HUES48 (cell line): ENCODE data around the gene DTX3.
"Not testable (repeated sequence)": the region's sequence is repeated elsewhere in the genome, so short reads cannot be mapped to it uniquely, and the experiment has no call there.

Experiments used
- H3K27ac ChIP-seq: one replicate; pipeline ENCODE4 v1.7.0; 2013; ENCODE audit warnings: low read depth, low read length, inconsistent platforms
- H3K27me3 ChIP-seq: 2 replicates; pipeline ENCODE4 v1.6.1; 2013; ENCODE audit warnings: mild to moderate bottlenecking, low read length; ENCODE audit not compliant: control insufficient read depth, insufficient read depth
- H3K36me3 ChIP-seq: 2 replicates; pipeline ENCODE4 v1.6.1; 2013; ENCODE audit warnings: low read length; ENCODE audit not compliant: control insufficient read depth, insufficient read depth
- H3K4me1 ChIP-seq: 2 replicates; pipeline ENCODE4 v1.6.1; 2013; ENCODE audit warnings: mild to moderate bottlenecking, low read length; ENCODE audit not compliant: control insufficient read depth, insufficient read depth
- H3K4me3 ChIP-seq: 2 replicates; pipeline ENCODE4 v1.5.1; 2013; ENCODE audit warnings: mild to moderate bottlenecking, low read depth, low read length
- H3K9ac ChIP-seq: 2 replicates; pipeline ENCODE4 v1.6.1; 2013; ENCODE audit warnings: mild to moderate bottlenecking, low read depth, low read length, moderate library complexity
- H3K9me3 ChIP-seq: 2 replicates; pipeline ENCODE4 v1.6.1; 2013; ENCODE audit warnings: low read length; ENCODE audit not compliant: control insufficient read depth, insufficient read depth

The DTX3 gene

DNA sequence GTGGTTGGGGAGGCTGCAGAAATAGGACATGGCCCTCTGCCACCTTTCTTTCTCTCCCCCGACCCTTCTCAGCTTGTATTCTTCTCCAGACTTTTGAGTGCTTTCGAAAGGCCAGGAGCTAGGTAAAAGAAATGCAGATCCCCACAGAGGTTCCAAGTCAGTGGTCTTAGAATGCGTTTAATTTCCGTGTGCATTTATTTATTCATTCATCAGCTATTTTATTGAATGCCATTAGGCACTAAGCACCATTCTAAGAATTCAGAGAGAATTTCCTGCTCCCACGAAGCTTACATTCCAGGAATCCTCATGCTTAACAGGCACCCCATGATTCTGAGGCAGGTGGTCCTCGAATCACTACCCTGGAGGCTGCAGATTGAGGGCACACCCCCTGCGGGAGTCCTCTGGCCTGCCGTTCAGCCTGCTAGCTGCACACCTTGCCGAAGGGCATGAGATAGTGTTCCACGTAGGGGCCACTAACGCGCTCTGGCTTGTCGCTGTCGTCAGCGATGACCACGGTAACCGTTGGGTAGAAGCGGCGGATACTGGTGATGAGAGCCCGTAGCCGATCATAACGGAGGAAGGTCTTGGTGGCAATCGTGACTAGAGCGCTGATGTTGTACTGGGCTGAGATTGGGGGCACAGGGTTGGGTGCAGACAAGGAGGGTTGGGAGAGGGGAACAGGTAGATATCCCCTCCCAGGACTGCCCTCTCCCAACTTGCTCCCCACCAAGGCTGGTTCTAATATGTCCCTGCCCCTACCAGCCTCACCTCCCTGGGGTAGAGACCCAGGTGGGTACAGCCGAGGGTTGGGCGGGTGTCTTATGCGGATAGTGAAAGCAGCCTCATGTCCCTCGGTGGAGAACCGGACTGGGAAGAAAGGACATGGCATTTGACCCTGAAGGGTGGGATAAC is 23.9 kb downstream of the DTX3 start:
- Histone ChIP-seq H3K4me3 (peak overlapping the region; percentile 45; the same call in 1 of the 2 replicates), H3K9ac (no peak overlapping the region), H3K36me3 (no peaks in the 10 kb centered on the region), H3K27ac (no peak overlapping the region), H3K9me3 (no peaks in the 10 kb centered on the region), H3K27me3 (peaks cover 100% of the 10 kb centered on the region), H3K4me1 (peaks cover 19% of the 10 kb centered on the region)

DNA sequence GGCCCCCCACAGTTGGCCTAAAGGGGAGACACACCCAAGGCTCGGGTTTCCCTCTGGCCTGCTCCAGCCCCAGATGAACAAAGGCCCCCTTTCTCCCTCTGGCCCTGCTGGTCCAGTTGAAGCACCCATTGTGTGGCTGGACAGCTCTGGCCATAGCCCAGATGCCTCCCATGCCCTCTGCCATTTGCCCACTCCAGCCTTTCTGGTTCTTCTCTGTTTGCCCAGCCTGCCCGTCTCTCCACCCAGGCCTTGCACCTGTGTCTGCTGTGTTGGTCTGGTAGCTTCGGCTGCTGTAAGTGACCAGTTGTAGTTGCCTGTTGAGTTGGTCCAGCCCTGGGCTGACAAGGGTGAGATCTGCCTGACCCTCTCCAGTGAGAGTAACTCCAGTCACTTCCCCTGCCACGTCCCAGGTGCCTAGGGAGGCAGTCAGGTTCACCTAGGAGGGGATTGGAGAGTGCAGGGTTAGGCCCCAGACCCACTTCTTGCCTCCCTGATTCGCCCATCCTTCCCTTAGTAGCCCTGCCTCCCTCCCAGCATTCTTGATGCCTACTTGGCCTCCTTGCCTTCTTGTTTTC is 25.4 kb downstream of the DTX3 start:
- H3K27me3 ChIP-seq: peaks cover 98% of the 10 kb centered on the region
- no peak overlapping the region for H3K4me3 ChIP-seq
- peaks cover 19% of the 10 kb centered on the region for H3K4me1 ChIP-seq
- H3K27ac ChIP-seq: no peak overlapping the region
- no peaks in the 10 kb centered on the region for H3K36me3 ChIP-seq
- H3K9ac ChIP-seq: no peak overlapping the region
- no peaks in the 10 kb centered on the region for H3K9me3 ChIP-seq

DNA sequence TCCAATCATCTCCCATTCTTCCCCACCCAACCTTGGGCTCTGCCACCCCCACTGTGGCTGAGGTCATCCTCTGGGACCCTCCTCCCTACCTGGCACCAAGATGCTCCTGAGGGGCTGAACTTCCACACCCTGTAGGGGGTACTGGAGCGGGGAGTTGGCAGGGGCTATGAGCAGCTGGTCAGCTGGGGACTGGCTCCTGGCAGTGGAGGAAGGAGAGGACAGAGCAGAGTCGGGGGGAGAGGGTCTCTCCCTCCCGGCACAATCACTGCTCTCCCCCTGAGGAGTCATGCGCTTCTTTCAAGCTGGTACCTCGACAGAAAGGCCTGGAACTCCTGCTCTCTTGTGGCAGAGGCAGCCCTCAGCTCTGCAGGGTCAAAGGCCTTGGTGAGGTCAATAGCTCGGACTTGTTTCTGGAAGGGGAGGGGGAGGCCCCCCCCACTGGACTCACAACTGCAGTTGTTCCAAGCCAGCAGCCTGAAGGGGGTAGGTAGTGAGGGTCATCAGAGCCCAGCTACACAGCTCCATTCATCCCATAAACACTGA is 26.3 kb downstream of the DTX3 start:
- H3K27ac ChIP-seq: no peak overlapping the region
- H3K4me3 ChIP-seq: no peak overlapping the region
- H3K4me1 ChIP-seq: peaks cover 19% of the 10 kb centered on the region
- H3K9me3 ChIP-seq: no peaks in the 10 kb centered on the region
- H3K36me3 ChIP-seq: no peaks in the 10 kb centered on the region
- no peak overlapping the region for H3K9ac ChIP-seq
- H3K27me3 ChIP-seq: peaks cover 92% of the 10 kb centered on the region

DNA sequence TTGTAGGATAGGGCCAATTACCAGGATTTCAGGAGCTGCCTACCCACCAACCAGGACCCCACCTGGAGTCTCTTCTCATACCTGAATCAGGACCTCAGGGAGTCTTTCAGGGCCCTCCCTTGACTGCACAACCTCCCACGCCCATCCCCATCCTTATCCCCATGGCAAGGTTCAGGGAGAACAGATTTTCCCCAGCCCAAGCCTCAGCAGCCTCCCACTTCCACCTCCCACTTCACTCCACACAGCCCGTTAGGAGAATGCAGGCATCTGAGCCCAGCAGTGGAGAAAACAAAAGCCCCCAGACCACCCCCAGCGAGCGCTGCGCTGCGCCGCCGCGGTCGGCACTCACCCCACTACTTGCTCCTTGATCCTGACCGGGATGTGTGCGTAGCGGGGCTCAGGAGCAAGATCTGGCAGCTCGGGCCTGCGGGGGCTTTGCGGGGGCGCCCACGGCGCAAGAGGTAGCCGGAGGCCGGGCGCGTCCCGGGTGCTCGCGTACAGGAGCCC is 27.0 kb downstream of the DTX3 start:
- Histone ChIP-seq H3K9ac (no peak overlapping the region), H3K9me3 (no peaks in the 10 kb centered on the region), H3K4me3 (peak overlapping the region; percentile 62), H3K4me1 (peaks cover 19% of the 10 kb centered on the region), H3K36me3 (no peaks in the 10 kb centered on the region), H3K27me3 (peaks cover 85% of the 10 kb centered on the region), H3K27ac (no peak overlapping the region)

DNA sequence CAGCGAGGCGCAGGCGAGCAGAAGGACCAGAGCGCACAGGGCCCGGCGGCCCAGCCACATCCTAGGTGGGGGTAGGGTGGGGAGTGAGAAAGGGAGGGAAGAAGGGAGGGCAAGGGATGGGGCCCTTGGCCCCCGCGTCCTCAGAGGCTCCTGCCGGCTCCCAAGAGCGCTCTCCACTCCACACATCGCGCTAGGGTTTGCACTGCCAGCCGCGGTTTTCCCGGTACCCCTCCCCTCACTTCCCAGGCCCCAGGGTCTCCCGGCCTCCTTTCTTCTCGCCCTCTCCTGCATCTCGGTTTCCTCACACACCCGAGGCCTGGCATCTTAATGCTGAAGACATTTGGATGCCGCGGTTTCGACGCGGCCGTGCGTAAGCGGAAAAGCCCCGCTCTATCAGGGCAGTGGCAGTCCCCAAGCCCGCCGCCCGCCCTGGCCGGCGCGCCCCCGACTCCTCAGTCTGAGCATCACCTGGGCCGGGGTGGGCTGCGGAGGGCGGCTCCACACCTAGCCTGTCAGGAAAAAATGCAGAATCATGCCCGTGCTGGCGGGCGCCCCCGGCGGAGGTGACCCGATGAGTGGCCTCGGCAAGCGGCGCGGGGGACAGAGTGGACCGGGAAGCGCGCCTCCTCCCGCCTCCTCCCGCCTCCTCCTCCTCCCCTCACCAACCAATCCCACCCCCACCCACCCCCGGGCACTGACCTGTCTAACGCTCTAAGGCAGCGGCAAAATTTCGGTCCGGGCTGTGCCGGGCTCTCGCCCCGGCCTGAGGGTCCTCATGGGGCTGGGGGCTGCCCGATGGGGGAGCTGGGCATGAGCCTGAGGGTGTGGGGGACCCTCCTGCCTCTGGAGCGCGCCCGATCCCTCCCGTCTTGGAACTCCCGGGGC is 27.7 kb downstream of the DTX3 start:
- peak overlapping the region; percentile 62 for H3K4me3 ChIP-seq
- peaks cover 78% of the 10 kb centered on the region for H3K27me3 ChIP-seq
- H3K36me3 ChIP-seq: no peaks in the 10 kb centered on the region
- no peak overlapping the region for H3K9ac ChIP-seq
- H3K4me1 ChIP-seq: peaks cover 15% of the 10 kb centered on the region
- no peaks in the 10 kb centered on the region for H3K9me3 ChIP-seq
- no peak overlapping the region for H3K27ac ChIP-seq

DNA sequence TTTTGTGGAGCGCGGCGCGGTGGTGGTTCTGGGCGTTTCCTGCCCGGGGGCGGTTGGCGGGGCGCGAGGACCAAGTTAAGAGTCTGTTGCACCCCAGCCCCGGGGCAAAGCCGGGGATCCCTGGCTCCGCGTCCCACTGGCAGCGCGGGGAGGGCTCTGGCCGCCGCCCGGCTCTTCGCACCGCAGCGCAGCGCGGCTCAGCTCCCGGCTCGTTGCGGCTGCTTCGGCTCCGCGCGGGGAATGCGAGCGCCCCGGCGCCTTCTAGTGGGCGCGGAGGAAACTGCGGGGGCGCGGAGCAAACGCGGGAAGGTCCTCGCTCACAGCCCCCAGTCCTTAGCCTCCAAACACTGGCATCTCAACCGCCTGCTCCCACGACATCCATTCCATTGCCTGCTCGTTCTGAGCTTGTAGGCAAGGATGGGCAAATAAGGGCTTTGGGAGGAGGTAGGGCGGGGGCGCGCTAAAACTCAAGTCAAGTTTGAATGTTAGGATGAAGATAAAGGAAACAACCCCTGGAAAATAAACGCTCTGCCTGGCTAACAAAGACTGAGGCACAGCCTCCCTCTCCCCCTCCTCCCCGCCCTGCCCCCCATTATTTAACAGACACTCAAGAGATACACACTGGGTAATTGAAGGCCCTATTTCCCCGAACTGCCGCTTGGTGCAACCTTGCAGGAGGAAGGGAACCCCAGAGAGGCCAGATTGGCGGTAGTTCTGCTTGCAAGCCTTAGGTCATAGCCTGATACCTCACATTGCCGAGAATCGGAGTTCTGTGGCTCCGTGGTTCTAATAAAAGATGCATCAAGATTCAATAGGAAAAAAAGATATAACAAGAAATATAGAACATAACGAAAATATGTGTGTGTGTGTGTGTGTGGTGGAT is 28.6 kb downstream of the DTX3 start, which contains the start of gene B4GALNT1:
TSS of gene B4GALNT1 (minus strand) at position 244 of the 883 bp plus-strand sequence. CDS start 1,069 bp downstream, outside the sequence.
- Histone ChIP-seq H3K27me3 (peaks cover 70% of the 10 kb centered on the region), H3K9me3 (no peaks in the 10 kb centered on the region), H3K4me1 (peaks cover 8% of the 10 kb centered on the region), H3K4me3 (peak within 1 kb of the TSS; percentile 62), H3K9ac (no peak within 1 kb of the TSS), H3K27ac (no peak within 1 kb of the TSS), H3K36me3 (no peaks in the 10 kb centered on the region)

DNA sequence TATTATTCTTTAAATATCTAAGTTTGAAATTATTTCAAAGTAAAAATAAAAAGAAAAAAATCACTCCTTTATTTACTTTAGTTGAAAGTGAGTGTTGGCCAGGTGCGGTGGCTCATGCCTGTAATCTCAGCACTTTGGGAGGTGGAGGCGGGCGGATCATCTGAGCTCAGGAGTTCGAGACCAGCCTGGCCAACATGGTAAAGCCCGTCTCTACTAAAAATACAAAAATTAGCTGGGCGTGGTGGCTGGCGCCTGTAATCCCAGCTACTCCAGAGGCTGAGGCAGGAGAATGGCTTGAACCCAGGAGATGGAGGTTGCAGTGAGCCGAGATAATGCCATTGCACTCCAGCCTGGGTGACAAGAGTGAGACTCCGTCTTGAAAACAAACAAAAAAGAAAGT is 32.1 kb downstream of the DTX3 start:
- not testable (repeated sequence) for H3K27ac ChIP-seq, H3K4me1 ChIP-seq, H3K36me3 ChIP-seq, H3K9ac ChIP-seq, H3K4me3 ChIP-seq, H3K9me3 ChIP-seq
- peaks cover 34% of the 10 kb centered on the region for H3K27me3 ChIP-seq

DNA sequence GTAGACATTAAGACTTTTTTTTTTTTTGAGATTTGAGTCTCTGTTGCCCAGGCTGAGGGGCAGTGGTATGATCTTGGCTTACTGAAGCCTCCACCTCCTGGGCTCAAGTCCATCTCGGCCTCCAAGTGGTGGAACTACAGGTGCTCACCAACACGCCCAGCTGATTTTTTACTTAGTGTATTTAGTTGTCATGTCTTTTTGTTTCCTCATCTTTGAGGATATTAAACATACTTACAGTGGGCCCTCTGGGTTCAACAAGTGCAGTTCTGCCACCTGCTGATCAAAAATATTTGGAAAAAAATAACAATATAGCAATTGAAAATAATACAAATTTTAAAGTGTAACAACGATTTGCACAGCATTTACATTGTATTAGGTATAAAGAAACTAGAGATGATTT is 32.7 kb downstream of the DTX3 start:
- H3K4me1 ChIP-seq: peaks cover 6% of the 10 kb centered on the region
- peaks cover 28% of the 10 kb centered on the region for H3K27me3 ChIP-seq
- no peak overlapping the region for H3K4me3 ChIP-seq
- peaks cover 3% of the 10 kb centered on the region; the same call in 1 of the 2 replicates for H3K9me3 ChIP-seq
- no peaks in the 10 kb centered on the region for H3K36me3 ChIP-seq
- H3K27ac ChIP-seq: no peak overlapping the region
- H3K9ac ChIP-seq: no peak overlapping the region

DNA sequence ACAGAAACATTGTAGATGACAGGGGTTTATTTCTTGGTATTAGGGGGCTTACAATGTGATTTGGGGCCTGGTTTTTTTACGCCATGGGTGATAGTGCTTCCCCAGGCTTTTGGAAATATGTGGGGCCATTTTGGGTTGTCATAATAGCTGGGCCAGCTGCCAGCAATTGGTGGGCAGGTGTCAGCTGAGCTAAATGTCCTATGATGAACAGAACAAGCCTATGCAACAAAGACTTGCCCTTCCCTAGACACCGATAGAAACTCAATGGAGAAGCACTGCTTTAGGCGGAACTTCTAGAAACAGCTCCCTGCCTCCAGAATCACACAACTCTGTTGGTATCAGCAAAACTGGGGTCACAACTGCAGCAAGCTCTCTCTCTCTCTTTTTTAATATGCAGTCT is 33.5 kb downstream of the DTX3 start:
- H3K36me3 ChIP-seq: no peaks in the 10 kb centered on the region
- no peak overlapping the region for H3K4me3 ChIP-seq
- no peak overlapping the region for H3K27ac ChIP-seq
- peaks cover 21% of the 10 kb centered on the region for H3K27me3 ChIP-seq
- peaks cover 6% of the 10 kb centered on the region for H3K4me1 ChIP-seq
- H3K9me3 ChIP-seq: peaks cover 4% of the 10 kb centered on the region; the same call in 1 of the 2 replicates
- no peak overlapping the region for H3K9ac ChIP-seq
